Stomach (tissue), 4 donors: Measurements from ENCODE around the gene EXOC2.

Source experiments
- EP300 ChIP-seq: sonication (generic); formaldehyde crosslinking; IDR thresholded peaks from one replicate; pipeline ENCODE4 v1.6.1; 2017; ENCODE audit warnings: antibody characterized with exemption
- POLR2A ChIP-seq, 4 donors: fragments of 450-650 bp; IDR thresholded peaks; one replicate each; pipeline ENCODE4 v1.6.1; 2016; ENCODE audit warnings: antibody characterized with exemption in 4 of 4, control low read depth in 2 of 4, mild to moderate bottlenecking in 1 of 4, moderate library complexity in 1 of 4
- TF ChIP-seq, protein P1 (sequence below), 7 experiments: fragments of 450-650 bp in 4 of 7; fragments of 200-600 bp in 3 of 7; sonication (generic) in 3 of 7; IDR thresholded peaks; one replicate each; pipeline ENCODE4 v1.5.1; 2016 to 2019; ENCODE audit warnings: antibody characterized with exemption in 7 of 7, control low read depth in 2 of 7, mild to moderate bottlenecking in 1 of 7

DNA sequence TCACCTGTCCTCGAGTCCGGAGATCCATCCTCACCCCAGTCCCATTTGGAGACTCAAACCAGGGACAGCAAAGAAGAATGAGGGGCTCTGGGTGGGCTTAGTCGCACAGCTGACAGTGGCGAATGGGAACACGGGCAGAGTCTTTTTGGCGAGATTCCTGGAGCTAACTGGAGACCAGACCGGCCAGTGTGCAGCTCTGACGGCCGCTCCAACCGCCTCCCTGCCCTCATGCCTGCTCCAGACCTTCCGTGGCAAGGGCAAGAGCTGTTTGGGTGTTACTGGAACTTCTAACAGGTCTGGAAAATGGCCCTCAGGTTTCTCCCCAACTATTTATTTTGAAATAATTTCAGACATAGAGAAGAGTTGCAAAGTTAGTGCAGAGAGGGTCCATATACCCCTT is 225.8 kb downstream of the EXOC2 start:
- TF ChIP-seq EP300, result no peak
- TF ChIP-seq, protein P1, sequence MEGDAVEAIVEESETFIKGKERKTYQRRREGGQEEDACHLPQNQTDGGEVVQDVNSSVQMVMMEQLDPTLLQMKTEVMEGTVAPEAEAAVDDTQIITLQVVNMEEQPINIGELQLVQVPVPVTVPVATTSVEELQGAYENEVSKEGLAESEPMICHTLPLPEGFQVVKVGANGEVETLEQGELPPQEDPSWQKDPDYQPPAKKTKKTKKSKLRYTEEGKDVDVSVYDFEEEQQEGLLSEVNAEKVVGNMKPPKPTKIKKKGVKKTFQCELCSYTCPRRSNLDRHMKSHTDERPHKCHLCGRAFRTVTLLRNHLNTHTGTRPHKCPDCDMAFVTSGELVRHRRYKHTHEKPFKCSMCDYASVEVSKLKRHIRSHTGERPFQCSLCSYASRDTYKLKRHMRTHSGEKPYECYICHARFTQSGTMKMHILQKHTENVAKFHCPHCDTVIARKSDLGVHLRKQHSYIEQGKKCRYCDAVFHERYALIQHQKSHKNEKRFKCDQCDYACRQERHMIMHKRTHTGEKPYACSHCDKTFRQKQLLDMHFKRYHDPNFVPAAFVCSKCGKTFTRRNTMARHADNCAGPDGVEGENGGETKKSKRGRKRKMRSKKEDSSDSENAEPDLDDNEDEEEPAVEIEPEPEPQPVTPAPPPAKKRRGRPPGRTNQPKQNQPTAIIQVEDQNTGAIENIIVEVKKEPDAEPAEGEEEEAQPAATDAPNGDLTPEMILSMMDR (IDR thresholded peaks at IDR 0.05), result no peak
- TF ChIP-seq POLR2A (IDR thresholded peaks at IDR 0.05), result no peak
